Measurements from ENCODE around the gene POLE.
A peak's percentile ranks its signal among the peaks of the same experiment; 100 is the strongest.

POLE gene

GRCh38 chr12:132687211-132688164 lies at the start of gene POLE, which contains the start of gene PXMP2:
POLE (minus strand) TSS chr12:132687342; CDS start chr12:132687315, 27 bp downstream.
PXMP2 (plus strand) TSS chr12:132687587; CDS start chr12:132687671, 84 bp downstream.
- DNase-seq = peak; percentile 85 to 86

- DNase-seq = no peak
These were observed 49.8 kb upstream of the POLE start for GRCh38 chr12:132736913-132737312.

GRCh38 chr12:132736378-132736777 lies 49.2 kb upstream of the POLE start:
- DNase-seq = no peak

GRCh38 chr12:132735496-132735895 lies 48.4 kb upstream of the POLE start:
- DNase-seq = no peak

GRCh38 chr12:132734206-132734605 lies 47.1 kb upstream of the POLE start:
- DNase-seq = no peak

GRCh38 chr12:132731574-132731973 lies 44.4 kb upstream of the POLE start:
- DNase-seq = no peak

- no peak for DNase-seq
These were observed 43.2 kb upstream of the POLE start for GRCh38 chr12:132730353-132730752.

- no peak for DNase-seq
These were observed 42.6 kb upstream of the POLE start for GRCh38 chr12:132729541-132730320.

GRCh38 chr12:132728502-132728901 lies 41.4 kb upstream of the POLE start:
- DNase-seq = no peak

- no peak for DNase-seq
These were observed 40.1 kb upstream of the POLE start for GRCh38 chr12:132727091-132727794.

- no peak for DNase-seq
These were observed 39.2 kb upstream of the POLE start for GRCh38 chr12:132726386-132726785.

GRCh38 chr12:132724506-132725241 lies 37.5 kb upstream of the POLE start:
- DNase-seq = no peak

GRCh38 chr12:132723764-132724140 lies 36.6 kb upstream of the POLE start:
- DNase-seq = no peak

GRCh38 chr12:132723015-132723763 lies 36.0 kb upstream of the POLE start:
- no peak for DNase-seq

- no peak for DNase-seq
These were observed 33.6 kb upstream of the POLE start for GRCh38 chr12:132720606-132721345.

GRCh38 chr12:132719954-132720324 lies 32.8 kb upstream of the POLE start:
- DNase-seq = no peak

- DNase-seq = no peak
These were observed 32.2 kb upstream of the POLE start for GRCh38 chr12:132719141-132719953.

- DNase-seq = no peak
These were observed 31.5 kb upstream of the POLE start for GRCh38 chr12:132718644-132719043.

- no peak for DNase-seq
These were observed 30.6 kb upstream of the POLE start for GRCh38 chr12:132717531-132718387.

All from bone marrow (tissue), 2 donors.